HG03280 (cell line): ENCODE results near the gene BCS1L.

Source experiments
- ATAC-seq: cut with Tn5 transposase; IDR thresholded peaks from one replicate; pipeline ENCODE4 v1.9.1; 2021; ENCODE audit warnings: mild to moderate bottlenecking, moderate library complexity; ENCODE audit not compliant: unreplicated experiment

Gene BCS1L

GRCh38 chr2:218659258-218659987 lies at the start of gene BCS1L, which contains the start of gene ZNF142:
Gene BCS1L, plus strand, starts transcription at chr2:218659683. Its CDS starts 1,305 bp downstream, at chr2:218660988.
Gene ZNF142, minus strand, starts transcription at chr2:218659623. Its CDS starts 3,194 bp downstream, at chr2:218656429.
- ATAC-seq, result peak; percentile 92

- no peak for ATAC-seq
These were observed 43.6 kb upstream of the BCS1L start for GRCh38 chr2:218615868-218616315.

GRCh38 chr2:218618102-218618860 lies 41.2 kb upstream of the BCS1L start:
- ATAC-seq, result no peak

- no peak for ATAC-seq
These were observed 38.5 kb upstream of the BCS1L start for GRCh38 chr2:218621007-218621406.

- ATAC-seq, result no peak
These were observed 36.7 kb upstream of the BCS1L start for GRCh38 chr2:218622606-218623365.

- ATAC-seq, result no peak
These were observed 36.1 kb upstream of the BCS1L start for GRCh38 chr2:218623366-218623705.

GRCh38 chr2:218626369-218626768 lies 33.1 kb upstream of the BCS1L start:
- no peak for ATAC-seq

GRCh38 chr2:218627939-218628338 lies 31.5 kb upstream of the BCS1L start:
- ATAC-seq, result no peak

GRCh38 chr2:218631837-218632236 lies 27.6 kb upstream of the BCS1L start:
- no peak for ATAC-seq

- ATAC-seq, result no peak
These were observed 23.8 kb upstream of the BCS1L start for GRCh38 chr2:218635719-218636118.

- no peak for ATAC-seq
These were observed 21.1 kb upstream of the BCS1L start for GRCh38 chr2:218638372-218638771.

GRCh38 chr2:218642121-218642656 lies 17.3 kb upstream of the BCS1L start:
- ATAC-seq, result no peak

- ATAC-seq, result no peak
These were observed 16.7 kb upstream of the BCS1L start for GRCh38 chr2:218642786-218643185.

- ATAC-seq, result no peak
These were observed 15.7 kb upstream of the BCS1L start for GRCh38 chr2:218643751-218644310.

GRCh38 chr2:218644721-218645120 lies 14.8 kb upstream of the BCS1L start:
- ATAC-seq, result no peak

- ATAC-seq, result no peak
These were observed 14.4 kb upstream of the BCS1L start for GRCh38 chr2:218645126-218645525.

- no peak for ATAC-seq
These were observed 11.2 kb upstream of the BCS1L start for GRCh38 chr2:218648088-218648786.

GRCh38 chr2:218648787-218649100 lies 10.7 kb upstream of the BCS1L start:
- ATAC-seq, result no peak

GRCh38 chr2:218655751-218656150 lies 3.7 kb upstream of the BCS1L start:
- no peak for ATAC-seq

GRCh38 chr2:218658671-218659257 lies 719 bp upstream of the BCS1L start:
- ATAC-seq, result peak; percentile 41
